ENCODE measurements around the gene GP9.

GP9 gene

GRCh38 chr3:129085165-129085715 is 24.7 kb downstream of the GP9 start:
- no peak for TF ChIP-seq FOXP2 (optimal IDR thresholded peaks at IDR 0.05; ENCODE audit: borderline replicate concordance, extremely low read depth, extremely low read length, insufficient read depth)
- TF ChIP-seq, protein P1, sequence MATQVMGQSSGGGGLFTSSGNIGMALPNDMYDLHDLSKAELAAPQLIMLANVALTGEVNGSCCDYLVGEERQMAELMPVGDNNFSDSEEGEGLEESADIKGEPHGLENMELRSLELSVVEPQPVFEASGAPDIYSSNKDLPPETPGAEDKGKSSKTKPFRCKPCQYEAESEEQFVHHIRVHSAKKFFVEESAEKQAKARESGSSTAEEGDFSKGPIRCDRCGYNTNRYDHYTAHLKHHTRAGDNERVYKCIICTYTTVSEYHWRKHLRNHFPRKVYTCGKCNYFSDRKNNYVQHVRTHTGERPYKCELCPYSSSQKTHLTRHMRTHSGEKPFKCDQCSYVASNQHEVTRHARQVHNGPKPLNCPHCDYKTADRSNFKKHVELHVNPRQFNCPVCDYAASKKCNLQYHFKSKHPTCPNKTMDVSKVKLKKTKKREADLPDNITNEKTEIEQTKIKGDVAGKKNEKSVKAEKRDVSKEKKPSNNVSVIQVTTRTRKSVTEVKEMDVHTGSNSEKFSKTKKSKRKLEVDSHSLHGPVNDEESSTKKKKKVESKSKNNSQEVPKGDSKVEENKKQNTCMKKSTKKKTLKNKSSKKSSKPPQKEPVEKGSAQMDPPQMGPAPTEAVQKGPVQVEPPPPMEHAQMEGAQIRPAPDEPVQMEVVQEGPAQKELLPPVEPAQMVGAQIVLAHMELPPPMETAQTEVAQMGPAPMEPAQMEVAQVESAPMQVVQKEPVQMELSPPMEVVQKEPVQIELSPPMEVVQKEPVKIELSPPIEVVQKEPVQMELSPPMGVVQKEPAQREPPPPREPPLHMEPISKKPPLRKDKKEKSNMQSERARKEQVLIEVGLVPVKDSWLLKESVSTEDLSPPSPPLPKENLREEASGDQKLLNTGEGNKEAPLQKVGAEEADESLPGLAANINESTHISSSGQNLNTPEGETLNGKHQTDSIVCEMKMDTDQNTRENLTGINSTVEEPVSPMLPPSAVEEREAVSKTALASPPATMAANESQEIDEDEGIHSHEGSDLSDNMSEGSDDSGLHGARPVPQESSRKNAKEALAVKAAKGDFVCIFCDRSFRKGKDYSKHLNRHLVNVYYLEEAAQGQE (IDR thresholded peaks at IDR 0.05; ENCODE audit: insufficient read depth in 1 of 2, low read depth in 2 of 2, low read length in 2 of 2): no peak
- no peak for TF ChIP-seq SIN3A (IDR thresholded peaks at IDR 0.05; ENCODE audit: borderline replicate concordance, insufficient read depth, low read length)
- no peak for TF ChIP-seq TAF1 (IDR thresholded peaks at IDR 0.05; ENCODE audit: borderline replicate concordance, insufficient read depth, low read length)
- no peak for TF ChIP-seq POLR2AphosphoS5 (IDR thresholded peaks at IDR 0.05; ENCODE audit: low read depth, low read length)

- no peak for TF ChIP-seq POLR2AphosphoS5 (IDR thresholded peaks at IDR 0.05; ENCODE audit: low read depth, low read length)
- no peak for TF ChIP-seq FOXP2 (optimal IDR thresholded peaks at IDR 0.05; ENCODE audit: borderline replicate concordance, extremely low read depth, extremely low read length, insufficient read depth)
- TF ChIP-seq, protein P1 (IDR thresholded peaks at IDR 0.05; ENCODE audit: insufficient read depth in 1 of 2, low read depth in 2 of 2, low read length in 2 of 2): no peak
- TF ChIP-seq SIN3A (IDR thresholded peaks at IDR 0.05; ENCODE audit: borderline replicate concordance, insufficient read depth, low read length): no peak
- no peak for TF ChIP-seq TAF1 (IDR thresholded peaks at IDR 0.05; ENCODE audit: borderline replicate concordance, insufficient read depth, low read length)
These were observed 25.2 kb downstream of the GP9 start for GRCh38 chr3:129085818-129086217.

GRCh38 chr3:129087138-129087702 is 26.6 kb downstream of the GP9 start:
- no peak for TF ChIP-seq POLR2AphosphoS5 (IDR thresholded peaks at IDR 0.05; ENCODE audit: low read depth, low read length)
- TF ChIP-seq, protein P1 (IDR thresholded peaks at IDR 0.05; ENCODE audit: insufficient read depth in 1 of 2, low read depth in 2 of 2, low read length in 2 of 2): no peak
- no peak for TF ChIP-seq TAF1 (IDR thresholded peaks at IDR 0.05; ENCODE audit: borderline replicate concordance, insufficient read depth, low read length)
- no peak for TF ChIP-seq FOXP2 (optimal IDR thresholded peaks at IDR 0.05; ENCODE audit: borderline replicate concordance, extremely low read depth, extremely low read length, insufficient read depth)
- TF ChIP-seq SIN3A (IDR thresholded peaks at IDR 0.05; ENCODE audit: borderline replicate concordance, insufficient read depth, low read length): no peak

DNA sequence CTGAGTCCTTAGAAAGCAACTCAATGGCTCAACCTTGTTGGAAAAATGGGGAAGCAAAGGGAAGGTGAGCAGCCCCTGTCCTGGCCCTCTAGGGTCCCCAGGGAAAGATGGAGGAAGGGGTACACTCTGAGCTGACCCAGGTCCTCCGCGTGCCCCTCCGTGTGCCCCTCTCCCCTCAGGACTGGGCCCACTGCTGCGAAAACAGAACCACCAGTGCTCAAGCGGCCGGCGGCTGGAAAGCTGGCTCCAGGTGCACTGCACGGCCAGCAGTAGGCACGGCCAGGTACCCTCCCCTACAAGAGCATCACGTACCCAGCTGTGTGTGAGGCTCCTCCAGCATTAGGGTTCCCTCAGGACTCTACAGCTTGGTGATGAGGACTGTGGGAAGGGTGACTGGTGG is 34.7 kb downstream of the GP9 start:
- TF ChIP-seq POLR2AphosphoS5 (IDR thresholded peaks at IDR 0.05; ENCODE audit: low read depth, low read length) (no peak), TAF1 (IDR thresholded peaks at IDR 0.05; ENCODE audit: borderline replicate concordance, insufficient read depth, low read length) (no peak), SIN3A (IDR thresholded peaks at IDR 0.05; ENCODE audit: borderline replicate concordance, insufficient read depth, low read length) (no peak), FOXP2 (optimal IDR thresholded peaks at IDR 0.05; ENCODE audit: borderline replicate concordance, extremely low read depth, extremely low read length, insufficient read depth) (no peak)
- TF ChIP-seq, protein P1 (IDR thresholded peaks at IDR 0.05; ENCODE audit: insufficient read depth in 1 of 2, low read depth in 2 of 2, low read length in 2 of 2): no peak

All from PFSK-1 (cell line).